ENCODE results near the gene UPP2. TPM values are rescaled to one million over a fixed set of nuclear protein-coding genes. Genes with fewer than 3 reads are reported as not detected.

UPP2 gene
- total RNA-seq, 2 experiments from 2014 or later = not detected

DNA sequence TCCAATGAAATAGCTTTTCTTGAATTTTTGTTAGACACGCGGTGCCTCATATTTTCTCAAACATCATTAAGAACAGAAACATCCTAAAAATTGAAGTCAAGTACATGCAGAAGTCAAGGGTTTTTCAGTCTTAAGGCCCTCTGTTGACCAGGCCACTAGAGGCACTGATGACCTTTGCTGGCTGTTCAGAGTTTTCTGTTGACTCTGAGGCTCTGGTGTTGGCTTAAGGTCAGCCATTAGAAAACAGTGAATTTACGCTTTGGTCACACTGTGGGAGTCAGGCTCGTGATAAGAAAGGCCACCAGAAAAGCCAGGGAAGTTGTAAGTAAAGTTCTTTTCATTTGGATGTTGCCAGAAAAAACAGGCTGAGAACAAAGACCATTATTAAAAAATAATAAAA lies 5.8 kb upstream of the UPP2 start:
- no peak for DNase-seq (ENCODE audit: low spot score)
- ChIA-PET CTCF (ENCODE audit: unreplicated experiment) (no interaction called here), POLR2A (no interaction called here)
- no peak for TF ChIP-seq EZH2phosphoT487 (IDR thresholded peaks at IDR 0.05; ENCODE audit: borderline replicate concordance, low read depth, low read length)
- TF ChIP-seq, protein P1, sequence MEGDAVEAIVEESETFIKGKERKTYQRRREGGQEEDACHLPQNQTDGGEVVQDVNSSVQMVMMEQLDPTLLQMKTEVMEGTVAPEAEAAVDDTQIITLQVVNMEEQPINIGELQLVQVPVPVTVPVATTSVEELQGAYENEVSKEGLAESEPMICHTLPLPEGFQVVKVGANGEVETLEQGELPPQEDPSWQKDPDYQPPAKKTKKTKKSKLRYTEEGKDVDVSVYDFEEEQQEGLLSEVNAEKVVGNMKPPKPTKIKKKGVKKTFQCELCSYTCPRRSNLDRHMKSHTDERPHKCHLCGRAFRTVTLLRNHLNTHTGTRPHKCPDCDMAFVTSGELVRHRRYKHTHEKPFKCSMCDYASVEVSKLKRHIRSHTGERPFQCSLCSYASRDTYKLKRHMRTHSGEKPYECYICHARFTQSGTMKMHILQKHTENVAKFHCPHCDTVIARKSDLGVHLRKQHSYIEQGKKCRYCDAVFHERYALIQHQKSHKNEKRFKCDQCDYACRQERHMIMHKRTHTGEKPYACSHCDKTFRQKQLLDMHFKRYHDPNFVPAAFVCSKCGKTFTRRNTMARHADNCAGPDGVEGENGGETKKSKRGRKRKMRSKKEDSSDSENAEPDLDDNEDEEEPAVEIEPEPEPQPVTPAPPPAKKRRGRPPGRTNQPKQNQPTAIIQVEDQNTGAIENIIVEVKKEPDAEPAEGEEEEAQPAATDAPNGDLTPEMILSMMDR (conservative IDR thresholded peaks at IDR 0.05; ENCODE audit: low read length) = no peak
- Histone ChIP-seq H3K79me2 (ENCODE audit: insufficient read depth, low read depth, low read length) (no peaks in the 10 kb centered on the region), H4K20me1 (ENCODE audit: insufficient read depth, low read length) (no peaks in the 10 kb centered on the region), H3K27ac (ENCODE audit: low read depth, low read length, poor library complexity, severe bottlenecking) (no peak overlapping the region), H3K4me3 (ENCODE audit: low read depth, low read length, poor library complexity, severe bottlenecking) (no peak overlapping the region), H3K4me1 (ENCODE audit: insufficient read depth, low read length, poor library complexity, severe bottlenecking) (no peaks in the 10 kb centered on the region), H3K36me3 (ENCODE audit: insufficient read depth, low read length) (no peaks in the 10 kb centered on the region), H3K4me2 (ENCODE audit: low read length) (no peak overlapping the region), H3K9me2 (ENCODE audit: insufficient read depth, low read length) (no peaks in the 10 kb centered on the region), H2AFZ (ENCODE audit: low read length) (no peak overlapping the region), H3K9me3 (ENCODE audit: low read length) (no peaks in the 10 kb centered on the region)
- no TSS peak for BruUV-seq (replicated peaks)
- intact Hi-C loops (cut with micrococcal nuclease; ENCODE audit: unreplicated experiment) = no loop called here

GRCh38 chr2:158097481-158097880 lies 4.2 kb upstream of the UPP2 start:
- H3K4me1 ChIP-seq (ENCODE audit: insufficient read depth, low read length, poor library complexity, severe bottlenecking) = no peaks in the 10 kb centered on the region
- CTCF ChIA-PET (ENCODE audit: unreplicated experiment) = no interaction called here
- H3K4me2 ChIP-seq (ENCODE audit: low read length) = no peak overlapping the region
- H3K9me2 ChIP-seq (ENCODE audit: insufficient read depth, low read length) = no peaks in the 10 kb centered on the region
- no peaks in the 10 kb centered on the region for H4K20me1 ChIP-seq (ENCODE audit: insufficient read depth, low read length)
- no peak overlapping the region for H3K4me3 ChIP-seq (ENCODE audit: low read depth, low read length, poor library complexity, severe bottlenecking)
- no peak overlapping the region for H3K27ac ChIP-seq (ENCODE audit: low read depth, low read length, poor library complexity, severe bottlenecking)
- H3K9me3 ChIP-seq (ENCODE audit: low read length) = no peaks in the 10 kb centered on the region
- POLR2A ChIA-PET = no interaction called here
- intact Hi-C loops (cut with micrococcal nuclease; ENCODE audit: unreplicated experiment) = no loop called here
- H3K36me3 ChIP-seq (ENCODE audit: insufficient read depth, low read length) = no peaks in the 10 kb centered on the region
- DNase-seq (ENCODE audit: low spot score) = no peak
- no peak overlapping the region for H2AFZ ChIP-seq (ENCODE audit: low read length)
- BruUV-seq (replicated peaks) = no TSS peak
- TF ChIP-seq, protein P1 (conservative IDR thresholded peaks at IDR 0.05; ENCODE audit: low read length) = no peak
- no peak for TF ChIP-seq EZH2phosphoT487 (IDR thresholded peaks at IDR 0.05; ENCODE audit: borderline replicate concordance, low read depth, low read length)
- H3K79me2 ChIP-seq (ENCODE audit: insufficient read depth, low read depth, low read length) = no peaks in the 10 kb centered on the region

- H3K36me3 ChIP-seq (ENCODE audit: insufficient read depth, low read length) = no peaks in the 10 kb centered on the region
Observed at GRCh38 chr2:158098178-158098577, 3.5 kb upstream of the UPP2 start.

More at GRCh38 chr2:158098178-158098577, 3.5 kb upstream of the UPP2 start:
- Histone ChIP-seq H3K9me3 (ENCODE audit: low read length) (no peaks in the 10 kb centered on the region), H3K9me2 (ENCODE audit: insufficient read depth, low read length) (no peaks in the 10 kb centered on the region), H3K79me2 (ENCODE audit: insufficient read depth, low read depth, low read length) (no peaks in the 10 kb centered on the region), H3K27ac (ENCODE audit: low read depth, low read length, poor library complexity, severe bottlenecking) (no peak overlapping the region), H3K4me1 (ENCODE audit: insufficient read depth, low read length, poor library complexity, severe bottlenecking) (no peaks in the 10 kb centered on the region), H3K4me2 (ENCODE audit: low read length) (no peak overlapping the region), H2AFZ (ENCODE audit: low read length) (no peak overlapping the region), H4K20me1 (ENCODE audit: insufficient read depth, low read length) (no peaks in the 10 kb centered on the region), H3K4me3 (ENCODE audit: low read depth, low read length, poor library complexity, severe bottlenecking) (no peak overlapping the region)
- BruUV-seq (replicated peaks) = no TSS peak
- POLR2A ChIA-PET = no interaction called here
- no peak for TF ChIP-seq EZH2phosphoT487 (IDR thresholded peaks at IDR 0.05; ENCODE audit: borderline replicate concordance, low read depth, low read length)
- TF ChIP-seq, protein P1 (conservative IDR thresholded peaks at IDR 0.05; ENCODE audit: low read length) = no peak
- DNase-seq (ENCODE audit: low spot score) = no peak
- CTCF ChIA-PET (ENCODE audit: unreplicated experiment) = no interaction called here
- intact Hi-C loops (cut with micrococcal nuclease; ENCODE audit: unreplicated experiment) = no loop called here

Data from OCI-LY7 (cell line).